Stimulated activated CD8-positive, alpha-beta memory T cell treated with anti-CD3 and anti-CD28 coated beads, Interleukin-2, amount 100 ng/mL, for 1 hour (primary cell): ENCODE results near the gene FTCDNL1.

Source experiments
- DNase-seq, 2 donors: peaks; one replicate each; pipeline ENCODE4 v3.0.0-alpha.2; 2020; ENCODE audit warnings: low read depth in 2 of 2

Gene FTCDNL1

DNA sequence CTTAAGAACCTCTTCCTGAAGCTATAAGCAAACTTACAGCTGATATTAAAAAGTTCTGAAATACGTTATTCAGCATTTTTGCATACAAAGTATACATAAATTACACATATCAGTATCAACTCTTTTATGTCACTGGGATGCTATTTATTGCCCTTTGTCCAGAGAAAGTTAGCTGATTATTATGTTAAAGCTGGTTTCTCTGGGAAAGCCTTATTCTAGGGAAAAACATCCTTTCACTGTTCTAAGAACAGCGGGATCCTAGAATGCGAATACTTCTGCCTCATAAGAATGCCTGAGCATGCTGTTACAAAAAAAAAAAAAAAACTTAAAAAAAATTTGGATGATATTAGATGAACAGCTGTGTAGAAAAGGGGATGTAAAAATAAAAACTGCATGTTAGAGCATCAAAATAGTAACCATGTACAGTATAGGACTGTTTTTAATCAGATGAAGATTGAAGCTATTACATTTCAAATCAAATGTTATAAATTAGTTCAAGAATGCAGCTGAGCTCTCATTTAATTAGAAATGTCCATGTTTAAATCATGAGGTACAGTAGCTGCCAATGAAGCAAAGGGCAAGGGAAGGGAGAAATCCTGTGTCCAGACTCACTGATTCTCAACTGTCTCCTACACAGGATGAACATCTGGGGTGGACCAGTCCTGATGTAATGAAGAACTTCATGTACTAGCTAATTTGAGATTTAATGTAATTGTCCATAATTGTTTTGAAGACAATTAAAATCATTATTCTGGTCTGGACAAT lies 8.2 kb downstream of the FTCDNL1 start:
- DNase-seq: no peak

DNA sequence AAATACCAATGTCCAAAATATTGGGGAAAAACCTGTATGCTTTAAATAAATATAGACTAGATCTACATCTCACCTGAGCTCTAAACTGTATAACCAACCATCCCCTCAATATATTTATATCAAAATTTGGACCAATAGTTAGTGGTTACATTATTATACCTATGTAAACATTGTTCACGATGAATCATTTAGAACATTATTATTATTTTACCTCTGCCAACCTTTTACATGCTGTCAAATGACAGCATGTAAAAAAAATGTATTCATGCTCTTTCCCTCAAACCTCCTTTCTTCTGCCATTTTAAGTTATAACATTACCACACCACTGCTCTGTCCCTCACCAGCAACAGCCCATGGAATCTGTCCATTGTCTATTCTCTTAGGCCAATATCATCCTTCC lies 9.6 kb downstream of the FTCDNL1 start:
- no peak for DNase-seq

DNA sequence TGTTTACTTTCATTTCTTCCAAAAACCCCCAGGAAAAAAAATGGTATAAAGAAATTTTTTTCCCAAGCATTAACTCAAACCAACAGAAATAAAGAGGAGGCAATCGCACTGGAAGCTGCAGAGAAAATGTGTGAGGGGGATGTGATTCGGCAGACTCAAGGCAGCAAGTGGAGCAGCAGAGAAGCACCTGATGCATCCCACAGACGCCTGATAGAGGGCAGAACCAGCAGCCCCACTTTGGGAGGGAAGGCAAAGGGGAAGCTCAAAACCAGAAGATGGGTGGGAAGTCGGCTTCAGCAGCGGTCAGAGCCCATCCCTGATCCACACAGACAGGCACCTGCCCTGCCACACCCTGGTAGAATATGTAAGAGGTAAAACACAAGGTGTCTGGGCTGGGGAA lies 12.6 kb downstream of the FTCDNL1 start:
- DNase-seq: no peak

DNA sequence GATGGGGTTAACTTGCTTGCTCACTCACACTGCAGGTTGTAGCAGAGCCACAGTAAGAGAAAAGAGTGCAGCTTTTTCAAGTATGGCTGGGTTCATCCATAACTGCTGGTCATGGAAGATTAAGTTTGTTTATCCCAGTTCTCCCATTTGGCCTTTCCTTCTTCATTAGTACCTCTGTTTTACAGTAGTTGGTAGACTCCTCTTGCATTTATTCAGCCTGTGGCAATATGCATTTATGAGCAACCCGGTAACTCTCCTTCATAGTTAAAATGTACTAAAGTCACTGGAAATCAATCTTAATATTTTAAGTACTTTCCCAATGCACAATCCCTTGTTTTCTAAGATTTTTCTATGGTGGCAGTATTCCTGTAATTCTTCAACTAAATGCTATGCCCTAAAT lies 14.0 kb downstream of the FTCDNL1 start:
- no peak for DNase-seq

DNA sequence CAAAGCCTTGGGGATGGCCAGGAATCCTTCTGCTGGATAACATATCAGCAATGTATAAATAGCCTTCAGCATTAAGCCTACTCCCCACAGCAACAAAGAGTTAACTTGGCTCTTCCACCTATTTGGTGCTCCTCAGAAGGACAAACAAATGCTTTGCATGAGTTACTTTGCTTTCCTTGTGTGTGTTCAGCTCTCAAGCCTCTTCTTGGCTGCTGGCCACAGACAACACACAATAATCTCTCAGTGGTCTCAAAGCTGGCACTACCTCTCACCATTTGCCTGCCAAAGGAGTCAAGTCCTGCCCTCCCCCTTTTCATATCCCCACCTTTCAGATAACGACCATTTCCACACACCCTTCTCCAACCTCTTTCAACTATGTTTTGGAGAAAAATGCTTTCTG lies 17.5 kb downstream of the FTCDNL1 start:
- DNase-seq: no peak

DNA sequence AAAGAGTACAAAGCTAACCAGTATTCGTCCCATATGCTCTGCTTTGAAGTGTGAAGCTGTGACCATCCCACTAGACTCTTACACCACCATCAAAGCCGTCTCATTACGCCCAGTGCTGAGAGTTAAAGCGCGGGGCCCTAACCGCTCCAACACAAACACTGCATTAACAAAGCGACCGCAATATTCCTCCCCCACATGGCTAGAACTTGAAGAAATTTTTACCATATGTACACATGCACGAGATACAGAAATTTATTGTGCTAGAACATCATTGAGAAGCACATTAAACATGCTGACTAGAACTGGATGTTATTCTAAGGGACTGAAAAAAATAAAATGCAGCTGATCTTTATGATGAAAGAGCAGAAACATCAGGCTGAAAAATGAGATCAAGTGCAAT lies 20.5 kb downstream of the FTCDNL1 start:
- DNase-seq: no peak

DNA sequence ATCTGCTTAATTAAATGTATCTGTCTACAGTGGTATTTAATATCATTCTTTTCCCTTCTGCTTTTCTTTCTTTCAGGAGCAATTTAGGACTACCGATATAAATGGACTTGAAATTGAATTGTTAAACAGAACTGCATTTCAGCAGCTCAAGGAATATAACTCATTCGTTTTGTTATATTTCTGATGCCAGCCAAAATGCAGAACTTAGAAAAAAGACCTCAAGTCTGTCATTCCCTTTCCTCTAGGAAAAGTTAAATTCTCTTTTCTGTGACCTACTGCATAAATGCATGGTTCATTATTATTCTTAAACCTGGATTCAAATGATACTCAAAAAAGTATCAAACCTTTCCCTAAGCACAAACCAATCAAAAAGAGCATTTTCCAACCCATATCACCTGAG lies 21.4 kb downstream of the FTCDNL1 start:
- DNase-seq: no peak

DNA sequence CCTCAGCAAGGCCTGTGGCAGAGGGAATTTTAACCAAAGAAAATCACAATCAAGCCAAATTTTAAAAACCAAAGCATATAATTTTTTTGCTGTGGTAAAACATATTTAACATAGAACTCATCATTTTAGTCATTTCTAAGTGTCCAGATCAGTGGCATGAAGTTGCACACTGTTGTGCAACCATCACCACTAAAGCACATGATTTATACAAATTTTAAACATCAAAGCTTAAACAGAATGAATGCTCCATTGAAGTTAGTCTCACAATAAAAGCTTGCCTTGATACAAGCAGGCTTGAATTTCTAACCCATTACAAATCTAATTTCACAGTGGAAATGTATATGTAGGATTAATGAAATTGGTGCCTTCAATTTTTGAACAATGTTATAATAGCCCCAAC lies 31.2 kb downstream of the FTCDNL1 start:
- no peak for DNase-seq

DNA sequence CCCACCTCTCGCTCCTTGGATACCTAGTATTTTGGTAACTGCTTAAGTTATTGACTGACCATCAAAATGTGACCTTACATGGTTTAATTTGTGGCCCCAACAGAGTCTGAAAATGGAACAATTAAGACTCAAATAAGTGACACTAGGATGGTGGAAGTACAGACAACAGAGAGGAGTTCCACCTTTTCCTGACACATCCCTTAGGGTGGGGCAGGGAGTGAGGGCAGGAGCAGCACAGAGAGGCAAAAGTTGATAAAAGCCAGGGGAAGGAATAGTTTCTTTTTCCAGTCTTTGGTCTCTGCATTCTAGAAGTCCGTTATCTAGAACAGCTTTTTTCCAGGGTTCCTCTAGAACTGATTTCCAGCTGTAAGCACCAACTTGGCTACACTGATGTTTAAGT lies 32.2 kb downstream of the FTCDNL1 start:
- no peak for DNase-seq

DNA sequence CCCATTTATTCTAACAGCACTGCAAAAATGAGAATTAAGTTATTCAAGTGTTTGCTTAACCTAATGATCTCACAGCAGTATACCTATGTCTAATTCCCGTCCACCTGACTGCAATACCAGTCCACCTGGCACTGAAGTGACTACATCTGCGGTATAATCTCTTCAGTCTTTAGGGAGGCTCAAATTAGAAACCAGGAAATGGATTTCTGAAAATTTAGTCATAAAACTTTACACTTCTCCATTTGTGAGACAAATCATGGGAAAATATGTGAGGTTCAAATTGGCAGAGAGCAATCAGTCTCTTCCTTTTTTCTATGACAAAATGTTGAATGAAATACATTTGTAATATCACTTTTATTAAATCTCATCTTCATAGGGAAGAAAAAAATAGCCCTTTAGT lies 33.0 kb downstream of the FTCDNL1 start:
- no peak for DNase-seq

DNA sequence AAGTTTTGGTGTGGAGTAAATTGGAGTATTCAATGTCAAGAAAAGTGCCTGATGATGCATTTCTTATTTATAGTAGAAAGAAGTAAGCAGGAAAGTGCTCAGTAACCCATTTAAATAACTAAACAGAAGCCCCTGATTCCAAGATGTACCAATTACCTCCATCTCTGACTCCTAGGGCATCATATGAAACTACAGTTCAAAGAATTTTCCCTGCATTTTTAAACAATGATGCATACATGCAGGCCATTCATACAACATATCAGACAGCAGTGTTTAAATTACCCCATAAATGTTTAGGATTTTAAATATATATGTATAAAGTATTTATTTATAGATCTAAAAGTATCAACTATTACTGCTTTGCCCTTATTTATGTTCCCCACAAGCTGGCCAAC lies 36.2 kb downstream of the FTCDNL1 start:
- no peak for DNase-seq

DNA sequence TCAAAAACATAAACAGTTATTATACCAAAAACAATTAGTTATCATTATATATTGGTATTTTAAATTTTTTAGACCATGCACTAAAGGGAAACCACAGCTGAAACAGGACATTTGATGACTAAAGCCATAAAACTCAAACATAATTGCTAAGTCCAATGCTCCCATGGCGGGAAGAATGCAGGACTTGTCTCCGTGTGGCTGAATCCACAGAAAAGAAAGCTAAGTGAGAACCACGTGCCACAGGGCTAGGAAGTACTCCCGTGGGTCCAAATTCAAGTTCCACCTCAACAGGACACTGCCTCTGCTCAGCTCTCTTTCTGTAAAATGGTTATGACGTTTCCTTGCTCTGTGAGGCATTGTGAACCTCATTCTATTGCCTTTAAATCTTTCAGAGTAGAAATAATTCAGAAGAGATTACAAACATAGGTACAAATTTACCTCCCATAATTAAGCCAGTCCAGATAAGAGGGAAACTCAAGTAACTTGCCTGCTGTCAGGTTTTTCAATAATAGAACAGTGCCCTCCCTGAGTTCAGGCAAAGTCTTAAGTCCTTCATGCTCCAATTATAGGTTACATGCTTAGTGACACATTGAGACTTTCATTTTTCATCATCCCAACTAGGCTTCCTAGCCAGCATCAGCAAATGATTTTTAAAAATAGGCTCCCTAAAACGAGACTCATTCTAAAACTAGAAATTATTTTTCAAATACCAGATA lies 36.7 kb downstream of the FTCDNL1 start:
- DNase-seq: no peak

DNA sequence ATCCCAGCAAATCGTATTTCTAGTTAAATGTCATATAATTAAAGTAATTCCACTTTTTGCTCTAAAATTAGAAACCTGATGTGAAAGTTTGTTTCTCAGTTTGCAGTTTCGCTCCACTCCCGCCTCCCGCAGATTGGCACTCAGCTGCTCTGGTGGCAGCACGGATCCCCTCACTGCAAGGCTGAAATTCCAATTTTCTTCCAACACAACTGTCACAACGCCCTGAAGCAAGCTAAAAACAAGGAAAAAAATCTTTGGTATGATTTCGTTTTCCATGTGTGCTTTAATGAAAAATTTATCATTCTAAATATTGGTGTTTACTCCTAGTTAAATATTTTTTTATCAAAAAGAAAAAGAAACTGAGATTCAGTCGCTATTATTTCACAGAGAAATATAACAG lies 38.5 kb downstream of the FTCDNL1 start:
- no peak for DNase-seq

DNA sequence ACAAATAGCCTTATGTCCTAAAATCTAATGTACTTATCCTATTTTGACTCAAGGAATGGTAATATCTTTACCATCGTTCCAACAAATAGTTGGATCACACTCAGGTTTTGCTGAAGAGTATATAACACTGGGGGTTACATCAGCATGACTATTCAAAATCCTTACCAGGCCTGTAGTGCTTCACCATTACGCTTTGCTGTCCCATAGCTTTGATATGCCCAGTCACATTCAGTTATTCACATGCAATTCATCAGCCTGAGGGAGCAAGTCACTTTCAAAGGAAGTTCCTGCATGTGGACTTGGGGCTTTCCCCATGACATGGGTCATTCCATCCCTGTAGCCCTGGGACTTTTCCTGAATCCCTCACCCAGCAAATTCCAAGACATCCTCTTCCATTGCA lies 39.6 kb downstream of the FTCDNL1 start:
- no peak for DNase-seq

DNA sequence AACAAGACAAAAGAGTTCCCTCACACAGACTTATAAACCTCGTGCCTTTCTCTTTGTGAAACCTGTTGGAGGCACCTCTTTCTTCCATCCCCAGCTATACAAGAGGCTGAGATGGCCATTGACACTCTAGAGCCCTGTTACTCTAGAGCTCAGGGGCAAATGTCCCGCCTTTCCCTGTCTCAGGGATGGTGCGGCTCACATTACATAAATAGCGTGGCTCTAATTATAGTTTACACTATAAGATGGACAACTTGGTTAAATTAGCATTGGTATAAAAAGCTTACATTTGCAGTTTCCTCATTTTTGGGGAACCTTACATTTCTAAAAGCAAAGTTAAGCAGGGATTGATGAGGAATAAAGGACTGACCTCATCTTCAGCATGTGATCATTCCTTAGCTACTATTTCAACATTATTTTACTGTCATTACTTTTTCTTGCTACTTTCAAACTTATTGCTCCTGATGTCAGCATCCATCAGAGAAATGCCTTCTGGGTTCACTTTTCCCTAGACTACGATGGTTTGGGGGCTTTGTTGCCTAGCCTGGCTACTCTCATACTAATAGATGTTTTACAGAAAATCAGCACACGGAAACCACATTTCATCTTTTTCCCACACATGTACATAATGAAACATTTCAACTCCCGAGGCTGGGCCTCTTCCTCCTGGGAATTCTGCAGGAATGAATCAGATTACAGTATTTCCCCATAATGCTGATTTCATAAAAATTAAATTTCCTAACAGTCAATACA lies 40.4 kb downstream of the FTCDNL1 start:
- no peak for DNase-seq

DNA sequence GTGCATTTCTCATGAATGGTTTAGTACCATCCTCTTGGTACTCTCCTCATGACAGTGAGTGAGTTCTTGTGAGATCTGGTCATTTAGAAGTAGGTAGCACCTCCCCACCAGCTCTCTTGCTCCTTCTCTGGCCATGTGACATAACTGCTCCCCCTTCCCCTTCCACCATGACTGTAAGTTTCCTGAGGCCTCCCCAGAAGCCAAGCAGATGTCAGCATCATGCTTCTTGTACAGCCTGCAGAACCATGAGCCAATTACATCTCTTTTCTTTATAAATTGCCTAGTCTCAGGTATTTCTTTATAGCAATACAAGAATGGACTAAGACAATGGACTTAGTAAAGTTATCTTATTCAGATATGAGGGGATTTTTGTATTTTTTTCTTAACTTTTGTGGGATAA lies 43.0 kb downstream of the FTCDNL1 start:
- no peak for DNase-seq

DNA sequence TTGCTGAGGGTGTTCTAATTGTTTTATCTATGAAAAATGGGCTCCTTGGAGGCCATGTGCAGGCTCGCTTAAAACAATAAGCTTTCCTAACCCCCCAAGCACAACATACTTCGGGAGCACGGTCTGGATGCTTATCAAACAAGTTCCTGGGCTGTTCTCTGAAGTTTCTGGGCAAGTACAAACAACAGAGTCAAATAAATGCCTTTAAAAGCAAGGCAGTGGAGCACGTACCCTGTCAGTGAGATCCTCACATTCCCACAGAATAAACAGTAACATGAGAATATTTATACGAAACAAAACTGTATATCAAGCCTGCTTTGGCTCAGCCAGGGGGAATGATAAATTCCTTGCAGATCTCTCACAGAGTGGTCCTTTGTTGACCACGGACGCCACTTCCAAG lies 44.8 kb downstream of the FTCDNL1 start:
- DNase-seq: no peak

DNA sequence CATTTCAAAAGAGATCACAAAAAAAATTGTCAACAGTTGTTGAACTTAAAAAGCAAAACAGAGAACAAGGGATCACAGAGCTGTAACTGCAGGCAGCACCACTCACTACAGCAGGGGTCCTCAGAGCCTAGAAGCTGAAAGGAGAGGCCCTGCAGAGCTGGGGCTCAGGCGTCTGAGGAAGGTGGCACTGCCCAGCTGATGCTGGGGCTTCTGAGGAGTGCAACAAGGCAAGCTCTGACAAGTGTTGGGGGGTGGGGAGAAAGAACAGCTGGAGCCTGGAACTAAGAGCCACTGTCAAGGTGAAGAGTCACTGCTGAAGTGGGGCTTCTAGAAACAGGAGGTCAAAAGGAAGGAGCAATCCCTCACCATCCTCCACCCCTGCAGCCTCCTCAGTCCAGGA lies 46.2 kb downstream of the FTCDNL1 start:
- DNase-seq: no peak

DNA sequence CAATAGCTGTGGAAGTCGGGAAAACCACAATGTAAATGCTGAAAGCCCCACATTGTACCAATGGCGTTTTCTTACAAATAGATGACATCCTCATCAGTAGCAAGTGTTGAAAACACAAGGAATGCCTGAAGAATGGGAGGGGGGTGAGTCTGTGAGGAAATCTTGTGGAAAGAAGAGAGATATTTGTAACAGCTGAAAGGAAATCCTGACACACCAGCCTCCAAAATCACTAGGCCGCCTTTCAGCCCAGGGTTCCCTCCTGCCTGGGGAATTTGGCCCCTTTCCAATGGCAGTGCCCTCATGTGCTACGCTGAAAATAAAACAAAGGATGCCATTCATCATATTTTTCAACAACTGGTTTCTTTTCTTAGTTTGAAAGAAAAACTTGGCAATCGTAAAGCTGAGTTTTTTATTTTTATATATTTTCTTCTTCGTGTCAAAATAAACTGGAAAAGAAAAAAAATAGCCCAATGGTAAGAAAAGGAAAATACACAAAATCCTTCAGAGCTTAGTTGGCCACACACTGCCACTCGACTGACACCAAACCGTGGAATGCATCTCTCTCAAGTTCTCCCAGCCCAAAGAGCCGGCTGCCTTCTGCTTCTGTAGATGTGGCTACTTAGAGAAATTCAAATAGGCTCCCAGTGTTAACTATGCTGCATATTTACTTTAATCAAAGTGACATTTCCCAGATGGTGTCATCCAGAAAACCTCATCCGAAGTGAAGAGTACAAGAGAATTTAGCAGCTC lies 52.0 kb downstream of the FTCDNL1 start:
- DNase-seq: no peak

DNA sequence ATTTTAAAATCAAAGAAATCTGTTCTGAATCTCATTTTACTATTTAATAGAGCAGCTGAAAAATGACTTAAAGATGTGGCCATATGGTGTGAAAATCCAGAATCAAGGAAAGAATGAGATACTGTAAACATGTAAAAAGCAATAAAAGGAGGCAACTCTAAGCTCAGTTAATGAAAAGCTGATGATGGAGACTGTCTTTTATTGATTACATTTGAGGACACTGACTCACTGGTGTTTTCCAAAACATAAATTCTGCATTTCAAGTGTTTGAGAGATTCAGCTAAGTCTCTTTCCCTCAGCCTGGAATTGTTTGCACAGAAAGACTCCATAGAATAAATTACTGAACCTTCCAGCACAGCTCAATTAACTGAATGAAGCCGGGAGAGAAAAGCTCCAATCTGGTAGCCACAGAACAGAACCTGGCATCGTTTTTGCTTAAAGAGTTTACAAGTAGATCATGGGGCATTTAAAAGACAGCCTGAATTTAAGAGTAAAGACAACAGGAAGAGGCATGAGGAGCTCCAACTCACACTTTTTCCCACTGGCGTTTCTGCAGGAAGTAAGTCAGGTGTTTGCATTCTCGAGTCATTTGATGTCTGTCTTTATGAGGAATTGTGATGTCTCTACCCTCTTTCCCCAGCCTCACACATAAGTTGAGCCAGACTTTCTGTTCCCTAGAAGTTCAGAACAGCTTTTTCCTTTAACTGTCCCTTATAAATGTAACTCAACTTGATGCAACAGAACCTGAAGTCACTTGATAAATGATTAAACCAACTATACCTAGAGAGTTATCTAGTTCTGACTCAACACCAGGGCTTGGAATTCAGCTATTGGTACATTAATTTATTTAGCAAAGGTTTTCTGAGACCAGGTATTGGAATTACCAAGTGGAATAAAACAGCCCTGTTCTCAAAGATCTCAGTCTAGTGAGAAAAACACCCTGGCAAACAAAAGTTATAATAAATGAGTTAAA lies 53.3 kb downstream of the FTCDNL1 start:
- no peak for DNase-seq

DNA sequence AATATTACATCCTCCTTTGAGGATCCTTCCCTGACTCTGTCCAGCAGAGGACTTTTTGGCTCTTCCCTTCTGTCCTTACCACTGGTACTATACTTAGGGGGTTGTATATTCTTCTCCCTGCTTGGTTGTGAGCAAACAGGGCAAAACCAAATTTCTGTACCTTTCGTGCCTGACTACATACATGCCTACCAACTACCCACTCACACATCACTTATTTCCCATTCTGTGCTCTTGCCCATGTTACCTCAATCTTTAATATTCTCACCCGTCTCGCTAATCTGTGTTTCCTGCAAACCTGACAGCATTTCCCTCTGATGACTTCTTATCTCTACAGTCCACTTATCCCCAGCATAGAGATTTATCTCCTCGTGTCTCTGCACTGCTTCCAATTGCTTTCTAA lies 58.6 kb downstream of the FTCDNL1 start:
- no peak for DNase-seq
